Stimulated activated CD8-positive, alpha-beta memory T cell treated with anti-CD3 and anti-CD28 coated beads, Interleukin-7, amount 100 ng/mL, for 48 hours (primary cell): ENCODE data around the gene PRRX1.

Experiments
- DNase-seq, 2 donors: peaks; one replicate each; pipeline ENCODE4 v3.0.0-alpha.2; 2020; ENCODE audit warnings: low read depth in 1 of 2; ENCODE audit errors: extremely low read depth in 1 of 2

The PRRX1 gene

DNA sequence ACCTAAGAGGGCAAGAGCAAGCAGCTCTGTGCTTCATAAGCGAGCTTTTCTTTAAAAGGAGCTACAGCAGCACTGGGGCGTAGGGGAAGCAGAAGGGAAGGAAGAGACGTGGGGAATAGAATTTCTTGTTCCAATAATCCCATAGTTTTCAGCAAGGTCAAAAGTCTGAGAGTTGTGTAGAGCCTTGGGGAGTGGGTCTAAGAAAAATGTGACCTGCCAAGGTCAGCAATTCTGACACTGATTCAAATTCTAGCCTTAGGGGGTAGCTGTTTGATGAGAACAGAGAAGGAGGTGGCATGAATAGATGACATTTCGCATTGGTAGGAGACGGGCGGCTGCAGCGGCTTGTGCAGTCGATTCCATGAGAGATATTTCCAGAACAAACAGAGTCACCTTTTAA, 22.4 kb downstream of the PRRX1 start:
- DNase-seq: no peak

DNA sequence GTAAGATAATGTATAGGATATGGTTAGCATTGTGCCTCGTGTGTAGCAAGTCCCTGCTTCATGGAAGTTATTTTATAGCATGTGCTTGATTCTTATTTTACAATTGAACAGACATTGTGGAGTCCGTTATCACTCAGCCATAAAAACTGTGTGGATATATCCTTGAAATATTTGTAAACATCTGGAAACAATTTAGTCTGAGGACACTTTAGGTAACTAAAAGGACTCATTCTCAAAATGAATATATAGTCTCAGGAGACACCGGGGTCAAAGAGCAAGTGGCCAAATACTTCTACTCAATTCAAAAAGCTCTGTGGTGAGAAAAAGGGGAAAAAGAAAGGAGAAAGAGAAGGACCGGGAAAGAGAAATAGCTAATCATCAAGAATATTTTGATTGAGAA, 23.7 kb downstream of the PRRX1 start:
- no peak for DNase-seq

- no peak for DNase-seq
Measured at GRCh38 chr1:170691258-170691657, 27.3 kb downstream of the PRRX1 start.

- no peak for DNase-seq
Measured at GRCh38 chr1:170692866-170693575, 29.1 kb downstream of the PRRX1 start.

DNA sequence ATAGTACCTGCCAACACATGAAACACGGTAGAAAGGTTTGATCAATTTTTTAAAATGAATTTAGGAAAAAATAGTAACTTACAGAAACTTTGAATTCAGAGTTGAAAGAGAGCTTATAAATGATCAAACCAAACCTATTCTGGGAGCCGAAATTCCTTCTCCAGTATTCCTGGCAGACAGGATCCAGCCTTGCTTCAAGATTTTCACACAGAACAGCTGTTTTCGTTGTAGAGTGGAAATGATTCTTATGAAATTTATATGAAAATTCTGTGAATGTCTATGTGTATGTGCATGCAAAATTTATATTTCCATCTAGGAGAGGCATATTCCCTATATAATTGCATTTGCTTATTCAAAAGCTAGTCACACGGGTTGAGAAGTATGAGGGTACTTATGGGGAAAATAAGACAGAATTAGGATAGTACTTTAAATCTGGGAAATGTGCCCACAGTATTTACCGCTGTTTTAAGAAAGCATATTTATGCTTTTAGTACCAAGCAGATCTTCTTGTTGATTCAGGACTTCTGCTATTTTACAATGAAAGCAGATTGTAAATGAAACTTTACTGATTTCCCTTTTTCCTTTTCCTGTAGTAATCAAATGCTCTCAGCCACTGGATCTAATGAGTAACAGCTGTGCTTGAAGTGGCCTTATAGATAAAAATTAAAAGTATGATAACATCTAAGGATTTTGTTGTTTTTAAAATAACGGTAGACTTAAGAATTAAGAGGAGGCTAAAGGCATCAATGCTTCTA, 30.4 kb downstream of the PRRX1 start:
- no peak for DNase-seq

DNA sequence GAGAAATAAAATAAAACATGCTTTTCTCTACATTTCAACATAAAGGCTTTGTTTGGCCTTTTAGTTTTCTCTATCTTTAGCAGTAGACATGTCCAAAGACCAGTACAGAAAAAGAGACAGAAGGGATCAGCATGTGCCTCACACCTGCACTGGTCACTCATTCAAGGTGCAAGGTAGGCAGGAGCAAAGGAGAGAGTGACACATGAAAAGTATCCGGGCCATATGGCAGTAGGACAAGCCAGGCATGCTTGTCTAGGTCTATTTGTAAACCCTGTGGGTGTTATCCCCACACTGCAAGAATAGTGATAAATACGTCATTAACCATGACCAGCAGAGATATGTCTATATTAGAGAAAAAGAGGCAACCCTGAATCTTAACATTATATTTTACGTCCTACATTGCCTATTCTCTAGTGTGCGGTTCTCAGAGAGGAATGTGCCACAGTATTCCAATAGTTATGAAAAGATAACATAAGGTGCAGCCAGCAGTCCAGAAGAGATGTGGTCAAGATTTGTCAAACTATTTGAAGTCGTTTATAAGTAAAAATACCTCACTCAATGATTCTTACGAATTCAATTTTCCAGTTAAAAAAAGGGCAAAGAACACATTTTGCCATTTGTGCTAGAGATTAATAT, 32.1 kb downstream of the PRRX1 start:
- no peak for DNase-seq

DNA sequence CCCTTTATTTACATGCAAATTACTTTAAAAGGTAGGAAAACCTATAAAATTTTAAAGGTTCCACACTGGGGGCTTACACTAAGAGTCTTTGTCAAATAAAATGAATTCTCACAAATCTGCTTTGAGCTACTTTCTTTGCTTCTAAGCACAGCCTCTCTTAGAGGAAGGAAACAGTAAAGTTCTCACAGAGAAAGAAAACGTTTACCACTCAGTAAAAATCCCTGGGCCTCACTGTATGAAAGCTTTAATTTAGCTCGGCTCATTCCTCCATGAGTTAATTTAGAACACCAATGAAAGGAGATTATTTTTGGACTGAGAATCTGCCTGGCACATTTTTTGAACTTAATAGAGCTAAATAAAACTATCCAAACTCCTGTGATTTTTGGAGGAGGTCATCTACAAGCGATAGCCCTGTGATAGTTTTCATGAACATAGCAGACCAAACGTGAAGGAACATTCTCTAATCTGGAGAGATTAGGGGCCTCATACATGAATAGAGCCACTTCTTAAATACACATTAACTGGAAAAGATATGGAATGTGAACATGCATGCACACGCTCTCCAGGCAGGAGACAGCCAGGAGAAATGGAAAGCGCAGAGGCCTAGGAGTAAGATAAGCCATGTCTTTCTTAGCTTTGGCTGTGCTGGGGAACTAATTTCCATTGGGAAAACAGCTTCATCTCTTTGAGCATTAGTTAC, 32.8 kb downstream of the PRRX1 start:
- no peak for DNase-seq

GRCh38 chr1:170697316-170697715, 33.4 kb downstream of the PRRX1 start:
- no peak for DNase-seq

DNA sequence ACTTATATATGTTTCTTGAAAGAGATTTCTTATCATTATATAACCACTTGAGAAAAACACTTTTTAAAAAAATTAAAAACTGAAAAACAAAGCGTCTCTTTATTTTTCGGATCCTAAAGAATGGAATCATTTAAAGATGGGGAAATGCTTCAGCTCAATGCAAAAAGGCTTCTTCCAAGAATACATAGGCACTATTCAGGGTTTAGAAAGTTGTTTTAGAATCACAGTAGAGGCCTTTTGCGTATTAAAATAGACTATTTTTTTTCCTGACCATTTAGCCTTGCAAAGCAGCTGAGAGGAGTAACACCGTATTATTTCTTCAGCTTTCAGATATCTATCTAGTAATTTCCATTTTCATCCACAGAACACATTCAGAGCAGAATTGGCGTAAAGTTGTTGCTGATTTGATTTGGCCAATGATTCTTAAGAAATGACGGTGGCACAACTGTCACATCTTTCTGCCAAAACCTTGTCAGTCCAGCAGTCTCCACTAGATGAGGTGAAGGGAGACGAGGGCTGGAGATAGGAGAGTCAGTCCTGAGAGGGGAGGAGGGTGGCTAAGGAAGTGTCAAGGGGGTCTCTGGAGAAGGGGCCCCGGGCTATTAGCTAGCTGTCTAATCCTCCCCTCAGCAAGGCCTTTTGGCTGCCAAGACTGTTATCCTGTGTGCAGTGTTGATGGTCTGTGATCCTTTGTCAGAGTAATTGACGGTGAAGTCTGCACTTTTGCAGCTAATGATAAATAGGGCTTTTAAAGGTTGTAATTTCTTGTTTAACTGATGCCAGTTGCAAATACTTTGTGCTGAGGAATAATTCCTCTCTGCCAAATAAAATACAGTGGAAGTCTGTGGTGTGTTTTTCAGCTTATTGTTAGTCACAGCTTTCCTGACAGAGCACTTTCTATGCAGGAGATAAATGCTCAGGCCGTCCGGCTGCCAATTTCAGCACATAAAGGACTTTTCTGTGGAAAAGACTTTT, 34.7 kb downstream of the PRRX1 start:
- DNase-seq: no peak

- DNase-seq: no peak
Measured at GRCh38 chr1:170699696-170700095, 35.8 kb downstream of the PRRX1 start.

DNA sequence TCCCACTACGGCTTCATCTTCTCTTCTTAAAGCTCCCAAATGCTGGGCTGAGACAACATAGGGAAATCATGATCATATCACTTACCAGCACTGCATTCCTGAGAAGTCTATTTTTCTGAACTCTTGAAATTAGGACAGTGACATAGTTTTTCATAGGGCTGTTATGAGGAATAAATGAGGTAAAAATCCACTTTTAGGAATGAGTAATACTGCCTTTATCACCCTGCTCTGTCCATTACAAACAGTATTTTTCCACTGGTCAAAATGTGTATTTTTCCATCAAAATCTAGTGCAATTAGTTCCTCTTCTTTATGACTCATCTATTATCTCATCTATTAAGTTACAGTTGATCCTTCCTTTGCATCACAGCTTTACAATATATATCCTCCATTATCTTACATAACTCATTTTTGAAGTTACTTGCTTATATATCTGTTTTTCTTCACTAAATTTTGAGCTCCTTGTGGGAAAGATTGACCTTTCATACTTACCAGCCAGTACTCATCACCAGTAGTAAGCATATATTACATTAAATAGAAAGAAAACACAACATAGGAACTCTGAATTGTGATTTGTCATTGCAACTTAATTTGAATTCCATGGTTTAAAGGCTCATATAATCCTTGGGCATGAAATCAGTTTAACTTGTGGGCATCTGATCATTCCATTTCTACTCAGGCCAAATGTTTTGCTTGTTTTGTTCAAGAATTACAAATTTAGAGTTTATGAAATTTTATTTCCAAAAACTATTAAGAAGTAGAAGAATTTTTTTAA, 37.1 kb downstream of the PRRX1 start:
- DNase-seq: no peak

DNA sequence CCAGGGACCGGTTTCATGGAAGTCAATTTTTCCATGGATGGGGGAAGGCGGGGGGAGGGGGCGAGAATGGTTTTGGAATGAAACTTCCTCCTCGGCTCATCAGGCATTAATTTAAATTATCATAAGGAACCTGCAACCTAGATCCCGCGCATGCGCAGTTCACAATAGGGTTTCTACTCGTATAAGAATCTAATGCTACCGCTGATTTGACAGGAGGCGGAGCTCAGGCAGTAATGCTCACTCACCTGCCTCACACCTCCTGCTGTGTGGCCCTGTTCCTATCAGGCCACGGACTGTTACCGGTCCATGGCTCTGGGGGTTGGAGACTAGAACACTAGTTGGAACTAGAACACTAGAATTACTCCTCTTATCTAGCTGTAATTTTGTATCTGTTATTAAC, 38.0 kb downstream of the PRRX1 start:
- no peak for DNase-seq

GRCh38 chr1:170703591-170703990, 39.7 kb downstream of the PRRX1 start:
- DNase-seq: no peak

- DNase-seq: no peak
Measured at GRCh38 chr1:170704256-170704655, 40.3 kb downstream of the PRRX1 start.

- no peak for DNase-seq
Measured at GRCh38 chr1:170705981-170706380, 42.0 kb downstream of the PRRX1 start.

- no peak for DNase-seq
Measured at GRCh38 chr1:170707117-170707516, 43.2 kb downstream of the PRRX1 start.

DNA sequence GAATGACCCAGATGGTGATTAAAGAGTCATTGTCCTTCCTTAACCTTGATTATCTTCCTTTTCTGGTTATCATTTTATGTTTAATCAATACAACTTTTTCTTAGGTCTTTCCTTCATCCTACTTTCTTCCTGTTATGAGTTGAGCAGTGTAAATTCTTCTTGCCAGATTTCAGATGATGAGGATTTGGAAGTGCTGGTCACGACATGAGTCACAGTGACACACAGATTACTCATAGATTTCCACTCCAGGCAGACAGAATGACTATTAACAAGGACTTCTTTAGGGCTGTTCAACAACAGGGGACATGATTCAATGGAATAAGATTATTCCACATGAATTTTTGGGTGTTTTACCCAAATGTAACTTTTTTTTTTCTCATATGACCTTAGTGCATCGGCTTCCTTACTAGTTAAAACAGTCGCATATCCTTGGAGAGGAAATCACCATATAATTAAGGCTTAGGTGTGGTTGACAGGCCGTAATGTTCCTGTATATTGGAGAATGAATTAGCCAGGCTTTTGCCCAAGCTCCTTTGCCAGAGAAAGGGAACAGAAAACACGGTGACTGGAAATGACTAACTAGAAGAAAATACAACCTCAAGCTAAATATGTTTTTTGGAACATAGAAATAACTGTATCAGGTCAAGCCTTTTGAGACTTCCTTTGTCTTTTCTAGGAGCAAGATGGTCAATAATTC, 44.2 kb downstream of the PRRX1 start:
- no peak for DNase-seq

DNA sequence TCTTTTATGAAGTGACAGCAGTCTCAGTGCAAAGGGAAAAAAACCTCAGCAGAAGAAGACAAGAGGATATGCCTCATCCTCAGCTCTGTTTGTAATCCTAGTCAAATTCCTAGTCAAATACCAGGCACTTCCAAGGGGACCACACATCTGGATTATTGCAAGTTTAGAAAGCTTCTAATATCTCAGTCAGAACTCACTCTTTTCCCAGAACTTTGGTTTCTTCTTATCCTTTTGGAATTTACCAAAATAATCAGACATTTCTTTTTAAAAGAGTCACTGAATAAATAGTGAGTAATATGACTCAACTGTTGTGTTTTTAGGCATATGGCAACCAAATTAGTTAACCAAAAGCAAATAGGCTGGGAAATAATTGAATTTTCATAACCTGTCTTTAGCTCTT, 47.8 kb downstream of the PRRX1 start:
- DNase-seq: no peak

DNA sequence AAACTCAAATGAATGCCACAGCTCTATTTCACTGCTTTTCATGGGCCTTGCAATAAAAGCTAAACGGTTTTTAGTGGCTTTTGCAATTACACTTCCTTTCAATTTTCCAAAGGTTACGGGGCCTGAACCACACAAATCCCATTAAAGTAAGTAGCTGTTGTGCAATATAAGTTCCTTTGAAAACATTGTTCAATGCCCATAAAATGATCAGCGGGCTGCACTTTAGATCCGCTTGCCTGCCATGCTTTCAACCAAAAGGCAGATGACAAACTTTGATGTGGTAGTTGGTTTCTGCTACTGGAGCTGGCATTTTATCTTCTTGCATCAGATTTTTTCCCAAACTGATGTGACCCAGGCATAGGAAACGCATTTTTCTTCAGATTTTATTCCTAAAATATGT, 50.2 kb downstream of the PRRX1 start:
- no peak for DNase-seq
